OCI-LY3 (cell line): Measurements from ENCODE around the gene ZCCHC3.
A peak's percentile ranks its signal among the peaks of the same experiment; 100 is the strongest.

Experiments
- H2AFZ ChIP-seq: fragments of 200-600, 300-600 bp; shearing (Covaris generic); 2 replicates; pipeline ENCODE4 v1.6.0; 2014; ENCODE audit warnings: antibody characterized with exemption, low read depth, low read length
- H3K27ac ChIP-seq: fragments of 200-600, 300-600 bp; sonication (generic); 2 replicates; pipeline ENCODE4 v1.5.1; 2014; ENCODE audit warnings: mild to moderate bottlenecking, low read length, moderate library complexity, mixed read lengths
- H3K27me3 ChIP-seq: fragments of 200-600, 300-600 bp; sonication (generic); 2 replicates; pipeline ENCODE4 v1.6.1; 2014; ENCODE audit warnings: low read depth, low read length, mixed read lengths
- H3K36me3 ChIP-seq: fragments of 200-600, 300-600 bp; sonication (generic); replicated peaks from 2 replicates; pipeline ENCODE3; 2014; ENCODE audit warnings: low read depth, low read length, mixed read lengths
- H3K4me1 ChIP-seq: fragments of 300-600, 200-600 bp; sonication (generic); 2 replicates; pipeline ENCODE4 v1.6.1; 2014; ENCODE audit warnings: low read length, mixed read lengths
- H3K4me2 ChIP-seq: fragments of 200-600, 300-600 bp; sonication (generic); 2 replicates; pipeline ENCODE4 v1.6.1; 2014; ENCODE audit warnings: low read length, mixed read lengths
- H3K4me3 ChIP-seq: fragments of 300-600, 200-600 bp; sonication (generic); 2 replicates; pipeline ENCODE4 v1.5.1; 2014; ENCODE audit warnings: antibody characterized with exemption, mild to moderate bottlenecking, low read length, moderate library complexity
- H3K79me2 ChIP-seq: fragments of 300-600, 200-600 bp; shearing (Covaris generic); 2 replicates; pipeline ENCODE4 v1.6.1; 2014; ENCODE audit warnings: mild to moderate bottlenecking, low read length, mixed read lengths
- H3K9ac ChIP-seq: fragments of 300-600, 200-600 bp; shearing (Covaris generic); 2 replicates; pipeline ENCODE4 v1.6.0; 2014; ENCODE audit warnings: mild to moderate bottlenecking, low read length, moderate library complexity
- H3K9me3 ChIP-seq: fragments of 200-600, 300-600 bp; shearing (Covaris generic); 2 replicates; pipeline ENCODE4 v1.6.1; 2014; ENCODE audit warnings: low read length, mixed read lengths; ENCODE audit not compliant: insufficient read depth
- H4K20me1 ChIP-seq: fragments of 200-600, 300-600 bp; sonication (generic); 2 replicates; pipeline ENCODE4 v1.6.1; 2016; ENCODE audit warnings: low read length, mixed read lengths; ENCODE audit not compliant: insufficient read depth
- CTCF ChIP-seq: fragments of 200-600, 300-600 bp; sonication (generic); IDR thresholded peaks from 2 replicates; pipeline ENCODE4 v1.5.1; 2014; ENCODE audit warnings: antibody characterized with exemption, low read length, low read depth
- EZH2phosphoT487 ChIP-seq: fragments of 200-600 bp; shearing (Covaris generic); IDR thresholded peaks from 2 replicates; pipeline ENCODE4 v1.6.1; 2018; ENCODE audit warnings: antibody characterized with exemption, mixed run types, low read depth

Gene ZCCHC3

DNA sequence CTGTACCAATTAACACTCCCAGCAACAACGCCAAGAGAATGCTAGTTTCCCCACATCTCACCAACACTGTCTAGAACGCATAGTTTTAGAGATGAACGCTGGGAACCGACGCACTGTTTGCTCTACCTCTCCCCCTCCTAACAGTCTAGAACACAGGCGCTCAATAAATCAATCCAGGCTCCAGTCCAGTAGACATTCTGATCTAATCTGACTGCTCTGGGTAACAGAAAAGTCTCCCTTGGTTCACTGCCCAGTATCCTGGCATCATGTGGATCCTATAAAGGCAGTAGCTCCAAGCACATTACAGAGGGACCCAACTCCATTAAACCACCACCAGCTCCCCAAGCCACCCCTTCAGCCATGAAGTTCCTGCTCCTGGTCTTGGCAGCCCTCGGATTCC lies 40.0 kb upstream of the ZCCHC3 start, which contains the start of gene DEFB132:
Gene DEFB132 (plus strand): TSS at position 306 of the 400 bp plus-strand sequence. CDS start 55 bp downstream, at position 361.
- H3K4me2 ChIP-seq: peak within 1 kb of the TSS; percentile 38
- H3K4me1 ChIP-seq: peaks cover 13% of the 10 kb centered on the region
- no peak within 1 kb of the TSS for H3K4me3 ChIP-seq
- TF ChIP-seq EZH2phosphoT487 (no peak), CTCF (no peak)
- H2AFZ ChIP-seq: peak within 1 kb of the TSS; percentile 85
- H3K79me2 ChIP-seq: no peaks in the 10 kb centered on the region
- no peak within 1 kb of the TSS for H3K9ac ChIP-seq
- no peaks in the 10 kb centered on the region for H4K20me1 ChIP-seq
- H3K36me3 ChIP-seq: no peaks in the 10 kb centered on the region
- peak within 1 kb of the TSS; percentile 12; the same call in 1 of the 2 replicates for H3K27ac ChIP-seq
- H3K9me3 ChIP-seq: no peaks in the 10 kb centered on the region
- no peaks in the 10 kb centered on the region for H3K27me3 ChIP-seq

- H3K27me3 ChIP-seq: no peaks in the 10 kb centered on the region; the same call in 1 of the 2 replicates
- no peak overlapping the region for H3K9ac ChIP-seq
- H3K4me3 ChIP-seq: no peak overlapping the region
- H2AFZ ChIP-seq: peak overlapping the region; percentile 85
- H3K27ac ChIP-seq: peak overlapping the region; percentile 12; the same call in 1 of the 2 replicates
- peaks cover 13% of the 10 kb centered on the region for H3K4me1 ChIP-seq
- peak overlapping the region; percentile 38 for H3K4me2 ChIP-seq
- no peaks in the 10 kb centered on the region for H3K79me2 ChIP-seq
- H3K36me3 ChIP-seq: no peaks in the 10 kb centered on the region
- no peaks in the 10 kb centered on the region for H4K20me1 ChIP-seq
- TF ChIP-seq CTCF (no peak), EZH2phosphoT487 (no peak)
- H3K9me3 ChIP-seq: no peaks in the 10 kb centered on the region
Observed at GRCh38 chr20:258269-258858, 39.0 kb upstream of the ZCCHC3 start.

DNA sequence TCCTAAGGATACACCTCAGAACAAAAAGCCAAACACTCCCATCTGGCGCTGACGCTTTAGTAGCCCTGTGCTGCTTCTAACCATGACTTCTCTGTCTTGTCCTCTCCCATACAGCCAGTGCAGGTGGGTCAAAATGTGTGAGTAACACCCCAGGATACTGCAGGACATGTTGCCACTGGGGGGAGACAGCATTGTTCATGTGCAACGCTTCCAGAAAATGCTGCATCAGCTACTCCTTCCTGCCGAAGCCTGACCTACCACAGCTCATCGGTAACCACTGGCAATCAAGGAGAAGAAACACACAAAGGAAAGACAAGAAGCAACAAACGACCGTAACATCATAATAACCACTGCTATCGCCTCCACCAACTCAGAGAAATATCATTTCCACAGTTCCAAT lies 38.4 kb upstream of the ZCCHC3 start:
- peaks cover 13% of the 10 kb centered on the region for H3K4me1 ChIP-seq
- H3K27me3 ChIP-seq: no peaks in the 10 kb centered on the region; the same call in 1 of the 2 replicates
- H3K9ac ChIP-seq: no peak overlapping the region
- no peaks in the 10 kb centered on the region for H3K79me2 ChIP-seq
- H2AFZ ChIP-seq: peak overlapping the region; percentile 85; the same call in 1 of the 2 replicates
- no peaks in the 10 kb centered on the region for H3K36me3 ChIP-seq
- no peaks in the 10 kb centered on the region for H3K9me3 ChIP-seq
- H4K20me1 ChIP-seq: no peaks in the 10 kb centered on the region
- TF ChIP-seq EZH2phosphoT487: no peak
- no peak; the same call in 1 of the 2 replicates for TF ChIP-seq CTCF
- no peak overlapping the region for H3K27ac ChIP-seq
- peak overlapping the region; percentile 38; the same call in 1 of the 2 replicates for H3K4me2 ChIP-seq
- no peak overlapping the region for H3K4me3 ChIP-seq

DNA sequence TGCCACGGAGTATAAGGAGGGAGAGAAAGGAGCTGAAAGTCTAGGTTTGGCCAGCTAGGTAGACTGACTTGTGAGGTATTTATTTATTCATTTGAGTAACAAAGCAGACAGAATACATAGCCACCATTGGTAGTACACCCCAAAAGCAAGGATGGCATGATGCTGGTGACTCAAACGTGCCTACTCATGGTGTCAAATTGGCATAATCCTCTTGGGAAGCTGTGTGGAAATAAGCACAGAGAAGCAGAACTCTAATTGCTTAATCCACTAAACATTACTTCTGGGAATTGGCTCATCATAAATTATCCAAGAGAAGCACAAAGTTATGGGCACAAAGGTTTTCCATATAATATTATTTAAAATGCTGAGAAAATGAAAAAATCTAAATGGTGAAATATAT lies 37.4 kb upstream of the ZCCHC3 start:
- Histone ChIP-seq H3K9me3 (no peaks in the 10 kb centered on the region), H3K27me3 (no peaks in the 10 kb centered on the region; the same call in 1 of the 2 replicates), H3K9ac (no peak overlapping the region), H3K4me3 (no peak overlapping the region), H3K4me1 (peaks cover 13% of the 10 kb centered on the region), H3K27ac (no peak overlapping the region), H3K36me3 (no peaks in the 10 kb centered on the region), H3K4me2 (no peak overlapping the region), H2AFZ (no peak overlapping the region), H4K20me1 (no peaks in the 10 kb centered on the region), H3K79me2 (no peaks in the 10 kb centered on the region)
- TF ChIP-seq EZH2phosphoT487: no peak
- no peak for TF ChIP-seq CTCF
